Measurements from ENCODE around the gene CFAP77.
"Not testable (repeated sequence)": the region's sequence is repeated elsewhere in the genome, so short reads cannot be mapped to it uniquely, and the experiment has no call there.

Gene CFAP77

DNA sequence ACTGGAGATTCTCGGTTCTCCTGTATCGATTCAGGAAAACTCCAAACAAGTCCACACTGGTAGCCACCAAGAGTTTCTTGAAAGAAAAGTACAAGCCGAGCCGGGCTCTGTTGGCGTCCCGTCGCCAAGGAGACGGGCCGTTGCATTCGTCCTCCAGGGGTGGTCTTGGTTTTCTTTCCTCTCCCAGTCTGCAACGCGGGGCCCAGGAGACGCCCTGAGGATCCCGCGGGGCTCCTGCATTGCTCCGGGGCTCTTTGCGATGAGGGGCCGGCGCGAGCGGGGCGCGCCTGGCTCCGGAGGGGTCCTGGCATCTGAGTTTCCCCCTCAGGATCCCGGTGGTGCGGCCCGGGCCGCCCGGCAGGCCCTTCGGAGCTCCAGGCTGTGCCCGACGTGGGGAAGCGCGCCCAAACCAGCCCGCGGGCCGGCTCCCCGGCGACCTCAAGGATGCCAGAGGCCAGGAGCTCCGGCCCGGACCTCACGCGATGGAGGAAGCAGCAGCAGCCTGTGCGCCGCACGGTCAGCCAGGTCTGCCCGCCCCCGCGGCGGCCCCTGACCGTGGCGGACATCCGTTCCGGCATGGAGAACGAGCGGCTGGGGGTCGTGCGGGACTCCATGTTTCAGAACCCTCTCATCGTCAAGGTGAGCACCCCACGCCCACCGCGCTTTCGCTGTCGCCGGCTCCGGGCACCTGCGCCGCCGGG lies at the start of gene CFAP77:
CFAP77 (plus strand) TSS at position 384 of the 701 bp plus-strand sequence; CDS start at position 445, 61 bp downstream.
- no peak for DNase-seq (ENCODE audit: low read depth)

DNA sequence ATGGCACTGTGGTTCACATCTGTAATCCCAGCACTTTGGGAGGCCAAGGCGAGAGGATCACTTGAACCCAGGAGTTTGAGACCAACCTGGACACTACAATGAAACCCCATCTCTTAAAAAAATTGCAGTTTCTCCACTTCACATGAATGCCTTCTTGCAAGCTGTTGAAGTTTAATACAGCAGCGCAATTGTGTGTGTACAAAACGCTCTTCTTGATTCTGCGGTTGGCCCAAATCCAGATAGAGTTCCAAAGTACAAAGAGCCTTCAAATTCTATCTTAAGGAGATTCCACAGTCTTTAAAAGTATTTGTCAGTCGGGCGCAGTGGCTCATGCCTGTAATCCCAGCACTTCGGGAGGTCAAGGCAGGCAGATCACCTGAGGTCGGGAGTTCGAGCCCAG lies 45.9 kb upstream of the CFAP77 start:
- DNase-seq (ENCODE audit: low read depth) = no peak

DNA sequence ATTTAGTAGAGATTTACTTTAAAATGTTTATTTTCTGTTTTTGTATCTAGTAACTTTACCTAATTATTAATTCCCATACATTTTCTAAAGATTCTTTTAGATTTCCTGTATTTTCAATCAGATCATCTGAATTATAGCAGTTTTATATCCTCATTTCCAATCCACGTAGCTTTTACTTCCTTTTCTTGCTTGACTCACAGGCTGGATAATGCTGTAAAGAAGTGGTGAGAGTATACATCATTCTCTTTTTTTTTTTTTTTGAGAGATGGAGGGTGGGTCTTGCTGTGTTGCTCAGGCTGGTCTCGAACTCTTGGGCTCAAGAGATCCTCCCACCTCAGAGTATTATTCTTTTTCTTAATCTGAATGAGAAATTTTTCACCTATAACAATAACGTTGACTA lies 44.0 kb upstream of the CFAP77 start:
- no peak for DNase-seq (ENCODE audit: low read depth)

DNA sequence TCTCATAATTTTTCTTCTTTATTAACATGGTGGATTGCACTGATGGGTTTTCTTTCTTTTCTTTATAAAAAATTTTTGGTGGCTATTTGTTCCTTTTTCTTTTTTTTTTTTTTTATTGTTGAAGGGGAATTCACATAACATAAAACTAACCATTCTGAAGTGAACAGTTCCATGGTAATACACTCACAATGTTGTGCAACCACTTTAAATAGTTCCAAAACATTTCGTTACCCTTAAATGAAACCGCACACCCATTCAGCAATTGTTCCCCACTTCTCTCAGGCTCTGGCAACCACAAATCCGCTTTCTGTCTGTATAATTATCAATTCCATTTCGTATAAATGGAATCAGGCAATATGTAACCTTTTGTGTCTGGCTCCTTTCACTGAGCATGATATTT lies 43.5 kb upstream of the CFAP77 start:
- DNase-seq (ENCODE audit: low read depth) = no peak

DNA sequence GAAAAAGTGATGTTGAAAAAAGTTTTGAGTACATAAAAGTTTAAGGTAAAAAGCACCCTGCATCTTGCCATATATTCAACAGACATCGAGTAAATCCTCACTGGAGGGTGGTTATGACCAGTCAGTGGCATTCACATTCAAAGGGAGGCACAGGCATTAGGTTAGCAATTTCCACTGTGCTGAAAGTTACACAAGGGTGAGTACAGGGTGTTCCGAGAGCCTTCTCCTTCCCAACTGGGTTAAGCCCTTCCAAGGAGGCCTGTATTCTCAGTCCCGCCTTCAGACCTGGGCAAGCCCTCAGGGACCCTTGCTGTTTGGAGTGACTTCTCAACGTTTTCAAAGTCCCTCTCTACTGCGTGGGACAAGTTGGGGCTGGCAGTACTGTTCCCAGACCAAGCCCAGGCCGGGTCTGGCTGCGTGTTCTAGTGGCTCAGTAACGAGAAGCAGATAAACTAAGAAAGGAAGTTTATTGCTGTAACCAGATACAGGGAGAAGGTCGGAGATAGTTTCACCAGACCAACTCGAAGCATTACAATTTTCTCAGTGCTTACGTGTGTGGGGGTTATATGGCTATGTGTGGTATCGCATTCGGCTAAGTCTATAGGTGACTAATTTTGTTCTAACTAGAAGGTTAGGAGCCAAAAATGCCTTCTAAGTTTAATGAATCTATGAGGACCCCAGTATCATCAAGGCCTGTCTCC lies 42.2 kb upstream of the CFAP77 start:
- DNase-seq (ENCODE audit: low read depth) = no peak

DNA sequence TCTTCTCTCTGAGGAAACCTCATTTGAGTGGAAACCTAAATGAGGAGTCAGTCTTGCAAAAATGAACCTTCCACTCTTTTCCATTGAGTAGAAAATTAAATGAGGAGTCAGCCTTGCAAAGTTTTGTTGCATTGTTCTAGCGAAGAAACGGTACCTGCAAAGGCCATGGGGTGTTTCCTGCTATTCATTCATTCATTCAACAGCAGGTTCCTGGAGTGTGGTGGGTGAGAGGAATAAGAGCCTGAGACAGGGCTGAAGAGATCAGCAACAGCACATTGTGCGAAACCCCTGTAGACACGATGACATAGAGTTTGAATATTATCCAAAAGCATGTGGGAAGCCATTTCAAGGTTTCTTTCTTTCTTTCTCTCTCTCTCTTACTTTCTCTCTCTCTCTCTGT lies 40.6 kb upstream of the CFAP77 start:
- DNase-seq (ENCODE audit: low read depth) = no peak

DNA sequence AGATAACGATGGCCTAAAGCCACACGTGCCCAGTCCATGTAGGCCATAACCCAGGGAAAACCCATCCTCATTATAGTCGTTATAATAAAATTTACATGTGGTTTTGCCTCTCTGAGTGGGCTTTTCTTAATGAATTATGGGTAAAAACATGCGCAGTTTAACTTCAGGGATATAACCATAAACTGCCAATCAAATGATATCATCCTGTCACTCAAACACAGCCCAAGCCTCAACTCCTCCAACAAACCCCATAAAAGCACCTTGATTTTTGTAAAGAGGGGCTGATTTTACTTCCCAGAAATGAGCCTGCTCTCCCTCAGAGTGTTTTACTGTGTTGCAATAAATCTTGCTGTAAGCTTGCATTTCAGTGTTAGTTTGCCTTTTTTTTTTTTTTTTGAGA lies 39.4 kb upstream of the CFAP77 start:
- DNase-seq (ENCODE audit: low read depth) = no peak

DNA sequence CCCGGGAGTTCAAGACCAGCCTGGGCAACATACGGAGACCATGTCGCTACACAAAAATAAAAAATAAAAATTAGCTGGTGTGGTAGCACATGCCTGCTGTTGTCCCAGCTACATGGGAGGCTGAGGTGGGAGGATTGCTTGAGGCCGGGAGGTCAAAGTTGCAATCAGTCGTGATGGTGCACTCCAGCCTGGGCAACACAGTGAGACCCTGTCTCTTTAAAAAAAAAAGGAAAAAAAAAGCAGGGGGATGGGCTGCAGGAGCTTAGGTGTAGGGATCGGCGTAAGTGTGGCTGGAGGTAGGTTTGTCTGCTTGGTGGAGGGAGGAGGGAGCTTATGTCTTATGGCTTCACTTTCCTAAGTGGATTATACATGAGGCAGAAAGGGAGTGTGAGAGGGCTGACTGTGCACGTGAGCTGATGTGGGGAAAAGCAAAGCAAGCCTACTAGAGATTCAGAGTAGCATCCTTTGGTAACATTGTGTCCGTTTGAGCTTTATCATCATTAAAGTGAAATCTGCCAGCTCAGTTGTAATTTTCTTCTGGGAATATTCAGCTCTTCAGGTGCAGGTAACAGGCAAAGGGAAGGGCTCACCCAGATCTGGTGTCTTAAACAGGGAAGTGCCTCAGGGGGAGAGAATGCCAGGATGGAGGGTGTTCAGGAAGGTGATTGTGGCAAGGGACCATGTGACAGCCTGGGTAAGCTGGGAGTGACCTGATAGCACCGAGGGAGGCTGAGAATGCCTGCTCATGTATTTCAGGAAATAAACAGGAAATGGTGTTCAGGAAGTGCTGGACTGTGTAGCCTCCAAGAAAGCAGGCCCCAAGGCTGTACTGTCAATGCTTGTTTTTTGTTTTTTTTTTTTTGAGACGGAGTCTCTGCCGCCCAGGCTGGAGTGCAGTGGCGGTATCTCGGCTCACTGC lies 37.6 kb upstream of the CFAP77 start:
- no peak for DNase-seq (ENCODE audit: low read depth)

DNA sequence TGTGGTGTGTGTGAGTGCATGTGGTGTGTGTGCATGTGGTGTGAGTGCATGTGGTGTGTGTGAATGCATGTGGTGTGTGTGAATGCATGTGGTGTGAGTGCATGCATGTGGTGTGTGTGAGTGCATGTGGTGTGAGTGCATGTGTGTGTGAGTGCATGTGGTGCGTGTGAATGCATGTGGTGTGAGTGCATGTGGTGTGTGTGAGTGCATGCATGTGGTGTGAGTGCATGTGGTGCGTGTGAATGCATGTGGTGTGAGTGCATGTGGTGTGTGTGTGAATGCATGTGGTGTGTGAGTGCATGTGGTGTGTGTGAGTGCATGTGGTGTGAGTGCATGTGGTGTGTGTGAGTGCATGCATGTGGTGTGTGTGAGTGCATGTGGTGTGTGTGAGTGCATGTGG lies 32.2 kb upstream of the CFAP77 start:
- DNase-seq (ENCODE audit: low read depth) = not testable (repeated sequence)

DNA sequence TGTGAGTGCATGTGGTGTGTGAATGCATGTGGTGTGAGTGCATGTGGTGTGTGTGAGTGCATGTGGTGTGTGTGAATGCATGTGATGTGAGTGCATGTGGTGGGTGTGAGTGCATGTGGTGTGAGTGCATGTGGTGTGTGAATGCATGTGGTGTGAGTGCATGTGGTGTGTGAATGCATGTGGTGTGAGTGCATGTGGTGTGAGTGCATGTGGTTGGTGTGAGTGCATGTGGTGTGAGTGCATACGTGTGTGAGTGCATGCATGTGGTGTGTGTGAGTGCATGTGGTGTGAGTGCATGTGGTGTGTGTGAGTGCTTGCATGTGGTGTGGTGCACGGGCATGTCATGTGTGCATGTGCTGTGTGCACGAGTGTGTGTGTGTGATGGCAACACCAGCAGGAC lies 31.6 kb upstream of the CFAP77 start:
- DNase-seq (ENCODE audit: low read depth) = not testable (repeated sequence)

DNA sequence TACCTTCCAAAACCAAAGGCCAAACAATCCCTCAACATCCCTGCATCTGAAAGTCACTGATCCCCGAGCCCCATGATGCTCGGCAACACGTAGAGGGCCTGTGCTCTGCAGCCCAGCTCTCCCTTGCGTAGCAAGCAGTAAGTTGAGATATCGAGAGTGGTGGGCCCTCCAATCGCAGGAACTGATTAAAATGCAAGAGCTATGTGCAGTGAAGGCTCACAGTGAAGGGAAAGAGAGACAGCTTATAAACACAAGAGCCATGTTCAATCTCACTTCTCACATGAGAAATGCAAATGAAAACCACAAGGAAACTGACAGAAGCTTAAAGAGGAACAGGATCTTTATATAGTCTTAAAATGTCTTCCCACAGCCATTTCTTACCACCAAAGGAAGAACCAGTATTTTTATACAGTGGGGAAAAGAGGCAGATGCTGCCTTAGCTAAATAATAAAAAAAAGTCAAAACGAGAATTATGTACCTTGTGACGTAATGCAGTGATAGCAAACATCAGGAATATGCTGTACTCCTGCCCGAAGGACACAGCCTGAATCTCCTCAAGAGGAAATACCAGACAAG lies 28.0 kb upstream of the CFAP77 start:
- no peak for DNase-seq (ENCODE audit: low read depth)

DNA sequence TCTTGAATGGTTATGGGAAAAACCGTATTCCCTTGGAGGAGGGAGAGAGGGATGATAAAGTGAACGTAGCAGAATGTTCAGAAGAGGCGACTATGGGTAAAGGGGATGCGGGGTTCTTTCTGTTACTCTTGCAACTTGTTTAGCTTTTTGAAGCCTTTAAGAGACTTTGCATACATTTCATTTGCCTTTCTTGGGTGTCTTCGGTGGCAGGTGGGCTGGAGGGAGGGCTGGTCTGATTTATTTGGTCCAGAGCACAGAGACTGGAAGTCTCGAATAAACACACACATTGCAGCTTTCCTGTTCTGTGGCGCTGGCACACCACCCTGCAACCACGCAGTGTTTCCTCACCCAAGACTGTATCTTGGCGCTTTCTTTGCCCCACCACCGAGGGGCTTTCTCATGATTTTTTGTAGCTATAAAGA lies 26.5 kb upstream of the CFAP77 start:
- no peak for DNase-seq (ENCODE audit: low read depth)

DNA sequence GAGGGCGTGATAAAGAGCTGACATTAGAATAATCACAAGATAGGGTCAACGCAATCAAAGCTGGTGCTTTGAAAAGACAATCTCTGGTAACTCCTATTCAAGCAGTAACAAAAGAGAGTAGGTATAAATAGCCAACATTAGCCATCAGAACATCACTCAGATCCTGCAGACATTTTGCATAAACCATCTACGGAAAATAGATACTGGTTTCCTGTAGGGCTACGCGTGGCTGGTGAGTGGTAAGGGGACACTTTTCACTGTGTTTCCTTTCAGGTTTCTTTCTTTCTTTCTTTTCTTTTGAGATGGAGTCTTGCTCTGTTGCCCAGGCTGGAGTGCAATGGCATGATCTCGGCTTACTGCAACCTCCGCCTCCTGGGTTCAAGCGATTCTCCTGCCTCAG lies 25.6 kb upstream of the CFAP77 start:
- no peak for DNase-seq (ENCODE audit: low read depth)

DNA sequence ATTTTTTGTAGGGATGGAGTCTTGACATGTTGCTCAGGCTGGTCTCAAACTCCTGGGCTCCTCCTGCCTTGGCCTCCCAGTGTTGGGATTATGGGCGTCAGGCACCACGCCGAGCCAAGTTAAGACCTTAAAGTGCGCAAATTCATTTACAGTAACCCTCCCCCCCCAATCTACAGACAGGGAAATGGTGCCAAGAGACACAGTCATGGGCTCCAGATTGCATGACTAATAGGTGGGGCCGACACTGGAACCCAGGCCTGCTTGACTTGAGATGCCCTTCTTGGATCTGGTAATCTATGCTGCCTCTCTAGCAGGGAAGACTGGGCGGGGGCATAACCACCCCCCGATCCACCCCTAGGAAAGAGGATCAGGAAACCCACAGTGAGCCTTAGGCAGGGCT lies 22.9 kb upstream of the CFAP77 start:
- no peak for DNase-seq (ENCODE audit: low read depth)

DNA sequence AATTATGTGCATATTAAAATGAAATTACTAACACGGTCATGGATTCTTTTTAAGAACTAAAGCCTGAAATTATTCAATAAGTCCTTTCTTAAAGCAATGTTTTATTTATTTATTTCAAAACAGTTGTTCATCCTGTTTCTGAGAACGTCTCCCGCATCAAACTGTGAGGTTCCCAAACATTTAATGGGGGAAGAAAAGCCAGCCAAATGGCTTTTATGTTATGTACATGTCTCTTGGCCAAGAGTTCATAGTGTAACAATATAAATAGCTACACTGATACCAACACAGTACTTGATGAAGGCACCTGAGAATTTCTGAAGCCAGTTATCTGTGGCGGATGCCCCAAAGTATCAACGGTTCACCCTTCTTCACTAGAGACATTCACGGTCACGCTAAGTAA lies 19.0 kb upstream of the CFAP77 start:
- DNase-seq (ENCODE audit: low read depth) = no peak

DNA sequence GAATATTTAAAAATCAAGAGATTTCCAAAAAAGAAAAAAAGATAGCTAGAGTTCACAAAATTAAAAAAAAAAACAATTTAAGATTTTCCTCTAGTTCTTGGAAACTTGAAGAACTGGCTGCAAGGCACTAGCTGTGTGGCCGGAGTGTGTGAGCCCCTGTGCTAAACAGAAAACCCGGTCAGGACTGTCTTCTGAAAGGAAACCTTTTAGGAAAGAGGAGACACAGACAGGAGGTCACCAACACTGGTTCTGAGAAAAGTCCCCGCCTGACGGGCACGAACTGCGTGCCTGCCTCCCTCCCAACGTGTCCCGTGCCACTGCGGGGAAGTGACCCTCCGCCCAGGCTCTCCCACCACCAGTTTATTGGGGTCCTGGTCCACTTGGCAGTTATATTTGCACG lies 18.6 kb upstream of the CFAP77 start:
- no peak for DNase-seq (ENCODE audit: low read depth)

DNA sequence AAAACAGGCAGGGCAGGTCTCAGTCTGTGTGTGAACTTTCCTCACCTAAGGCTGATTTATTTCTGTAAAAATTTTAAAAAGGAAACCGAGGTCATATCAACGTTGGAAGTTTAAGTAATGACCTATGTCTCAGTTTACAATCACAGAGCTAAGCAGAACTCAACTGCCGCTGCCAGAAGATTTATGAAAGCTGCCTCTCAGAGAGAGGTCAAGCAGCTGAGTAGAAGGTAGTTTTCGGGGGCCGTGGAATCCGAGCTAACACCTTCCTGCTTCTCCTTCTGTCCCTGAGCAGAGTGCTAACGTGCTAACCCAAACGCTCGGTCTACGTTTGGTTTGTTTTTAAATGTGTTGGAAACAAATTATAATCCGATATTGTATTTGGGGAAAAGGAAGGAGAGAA lies 14.5 kb upstream of the CFAP77 start:
- DNase-seq (ENCODE audit: low read depth) = no peak

DNA sequence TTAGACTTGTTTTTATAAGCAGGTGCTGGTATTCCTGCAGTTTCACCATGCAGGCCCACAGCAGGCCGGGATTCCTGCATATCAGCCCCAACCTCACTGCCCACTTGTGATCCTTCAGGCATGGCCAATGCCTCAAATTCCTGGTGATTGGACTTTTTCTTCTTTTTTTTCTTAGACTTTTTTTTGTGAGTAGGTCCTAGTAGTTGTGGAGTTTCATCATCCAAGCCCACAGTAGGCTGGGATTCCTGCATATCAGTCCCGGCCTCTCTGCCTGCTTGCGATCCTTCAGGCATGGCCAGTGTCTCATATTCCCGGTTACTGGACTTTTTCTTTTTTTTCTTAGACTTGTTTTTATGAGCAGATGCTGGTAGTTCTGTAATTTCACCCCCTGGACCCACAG lies 8.2 kb upstream of the CFAP77 start:
- no peak for DNase-seq (ENCODE audit: low read depth)

DNA sequence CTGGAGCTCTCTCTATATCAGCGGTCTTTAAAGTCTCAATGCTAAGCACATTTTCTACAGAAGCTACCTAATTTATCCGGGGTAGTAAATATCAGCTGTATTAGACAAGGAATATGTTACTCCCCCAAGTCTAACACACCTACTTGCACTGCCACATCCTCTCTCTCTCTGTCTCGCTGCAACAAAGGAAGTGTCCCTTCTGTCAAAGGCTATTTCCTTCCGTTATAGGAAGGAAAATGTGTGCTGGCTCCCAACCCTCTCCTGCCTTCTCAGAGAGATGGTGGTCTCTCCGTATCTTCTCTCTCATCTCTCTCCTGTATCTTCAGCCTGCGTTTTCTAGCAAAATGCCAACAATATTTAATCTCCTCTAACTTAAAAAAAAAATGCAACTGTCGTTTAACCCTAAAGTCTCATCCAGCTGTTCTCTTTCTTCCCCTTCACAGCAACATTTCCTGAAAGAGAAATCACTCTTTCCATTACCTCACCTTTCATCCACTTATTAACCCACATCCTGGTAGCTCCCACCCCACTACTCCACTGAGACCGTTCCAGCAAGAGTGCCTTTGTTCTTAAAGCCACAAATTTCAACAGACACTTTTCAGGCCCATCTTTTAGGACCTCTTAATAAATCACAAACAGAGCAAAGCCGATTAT lies 5.7 kb upstream of the CFAP77 start:
- DNase-seq (ENCODE audit: low read depth) = no peak

DNA sequence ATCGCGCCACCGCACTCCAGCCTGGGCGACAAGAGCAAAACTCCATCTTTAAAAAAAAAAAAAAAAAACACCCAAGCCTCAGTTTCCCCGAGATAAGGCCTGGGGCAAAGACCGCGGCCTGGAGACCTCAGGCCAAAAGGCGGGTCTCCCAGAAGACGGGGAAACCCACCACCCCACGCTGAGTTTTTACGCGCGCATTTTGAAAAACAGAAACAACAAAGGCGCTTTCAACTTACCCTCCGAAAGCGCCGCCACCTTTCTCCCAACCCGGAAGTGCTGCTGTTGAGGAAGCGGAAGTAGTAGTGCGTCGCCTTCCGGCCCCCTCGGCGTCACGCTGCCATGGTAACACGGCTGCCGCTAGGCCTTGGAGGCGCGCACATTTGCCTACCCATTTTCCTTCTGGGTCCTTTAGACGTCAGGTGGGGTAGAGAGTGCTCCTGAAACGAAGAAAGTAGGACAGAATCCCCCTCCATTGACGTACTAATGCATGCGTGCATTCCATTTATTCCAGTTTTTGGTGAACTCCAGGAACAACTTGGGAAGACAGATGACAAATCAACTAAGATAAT lies 3.4 kb upstream of the CFAP77 start, which contains the start of gene TTF1:
TTF1 (minus strand) TSS at position 287 of the 569 bp plus-strand sequence. CDS start 4,019 bp downstream, outside the sequence.
- DNase-seq (ENCODE audit: low read depth) = peak; percentile 84

DNA sequence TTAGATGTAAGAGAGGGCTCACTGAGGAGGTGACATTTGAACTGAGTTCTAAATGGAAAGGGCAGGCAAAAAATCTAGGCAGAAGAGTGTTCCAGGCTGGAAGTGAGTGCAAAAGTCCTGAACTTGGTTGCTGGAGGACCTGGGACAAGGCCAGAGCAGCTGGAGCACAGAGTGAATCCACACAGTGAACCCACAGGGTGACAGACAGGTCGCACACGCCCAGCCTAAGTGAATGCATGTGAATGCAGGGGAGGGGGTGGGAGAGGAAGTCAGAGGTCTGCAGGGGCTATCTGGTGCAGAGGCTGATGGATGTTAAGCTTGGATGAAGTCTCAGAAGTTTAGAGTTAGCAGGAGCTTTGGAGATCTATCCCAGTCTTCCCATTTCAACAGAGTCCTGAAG lies 2.8 kb upstream of the CFAP77 start:
- DNase-seq (ENCODE audit: low read depth) = no peak
